Right atrium auricular region (tissue), 2 donors: ENCODE results near the gene LBHD2. TPM values are rescaled to one million over a fixed set of nuclear protein-coding genes. Genes with fewer than 3 reads are reported as not detected.

ENCODE experiments used
- DNase-seq: peaks from one replicate; pipeline ENCODE4 v3.0.0-alpha.2; 2019; ENCODE audit warnings: low spot score
- H3K27ac ChIP-seq, 2 donors: fragments of 200-600 bp; sonication (generic); 1 replicate in 1 of 2; 2 replicates in 1 of 2; pipeline ENCODE4 v1.5.1; 2016 to 2019
- H3K27me3 ChIP-seq, 2 donors: fragments of 200-600 bp; sonication (generic); one replicate each; pipeline versions ENCODE4 v1.5.1 to v1.6.0; 2017 to 2019
- H3K36me3 ChIP-seq: fragments of 200-600 bp; sonication (generic); one replicate; pipeline ENCODE4 v1.5.1; 2016
- H3K4me1 ChIP-seq, 2 donors: fragments of 200-600 bp; sonication (generic); one replicate each; pipeline versions ENCODE4 v1.5.1 to v1.6.0; 2017 to 2019
- H3K4me3 ChIP-seq, 2 donors: fragments of 200-600 bp; sonication (generic); 1 replicate in 1 of 2; 2 replicates in 1 of 2; pipeline ENCODE4 v1.5.1; 2017 to 2019; ENCODE audit warnings: mild to moderate bottlenecking in 1 of 2, moderate library complexity in 1 of 2
- H3K9me3 ChIP-seq, 2 donors: fragments of 200-600 bp; sonication (generic); one replicate each; pipeline ENCODE4 v1.5.1; 2019
- CTCF ChIP-seq, 2 donors: fragments of 200-600 bp; sonication (generic); IDR thresholded peaks; one replicate each; pipeline ENCODE4 v1.5.1; 2019; ENCODE audit warnings: antibody characterized with exemption in 2 of 2
- total RNA-seq, 2 donors: library from RNA; depleted of rRNA; stranded (reverse); fragments of >200 nt; gene quantifications; one replicate each; pipeline ENCODE4 v1.1.0, GENCODE V29; 2016

The LBHD2 gene
- total RNA-seq, 2 donors from 2014 or later: not detected

GRCh38 chr14:103122585-103122946 lies 38.6 kb downstream of the LBHD2 start:
- H3K4me1 ChIP-seq: peaks cover 0 to 87% of the 10 kb centered on the region in 2 donors
- DNase-seq: no peak
- peak overlapping the region; percentile 70 to 84 for H3K4me3 ChIP-seq
- no peak for TF ChIP-seq CTCF (IDR thresholded peaks at IDR 0.05)
- H3K27ac ChIP-seq: peak overlapping the region; percentile 92 to 94
- H3K27me3 ChIP-seq: no peaks in the 10 kb centered on the region
- no peaks in the 10 kb centered on the region for H3K36me3 ChIP-seq
- H3K9me3 ChIP-seq: no peaks in the 10 kb centered on the region

- Histone ChIP-seq H3K9me3 (no peaks in the 10 kb centered on the region), H3K36me3 (no peaks in the 10 kb centered on the region), H3K4me1 (peaks cover 0 to 87% of the 10 kb centered on the region in 2 donors), H3K4me3 (peak within 1 kb of the TSS; percentile 70 to 84), H3K27me3 (no peaks in the 10 kb centered on the region), H3K27ac (peak within 1 kb of the TSS; percentile 92 to 94)
- no peak for TF ChIP-seq CTCF (IDR thresholded peaks at IDR 0.05)
- peak; percentile 74 for DNase-seq
Measured at GRCh38 chr14:103122947-103123633, 39.1 kb downstream of the LBHD2 start, which contains the start of gene TNFAIP2. TSS of gene TNFAIP2 (plus strand) at chr14:103123461. CDS start at chr14:103126458, 2,997 bp downstream.

GRCh38 chr14:103123634-103124500 lies 39.9 kb downstream of the LBHD2 start:
- peaks cover 0 to 87% of the 10 kb centered on the region in 2 donors for H3K4me1 ChIP-seq
- peak overlapping the region; percentile 70 to 84 for H3K4me3 ChIP-seq
- peak overlapping the region; percentile 92 to 94 for H3K27ac ChIP-seq
- no peaks in the 10 kb centered on the region for H3K9me3 ChIP-seq
- peak; percentile 72 for DNase-seq
- H3K27me3 ChIP-seq: no peaks in the 10 kb centered on the region
- peak in 1 of 2 donors; percentile 69 for TF ChIP-seq CTCF (IDR thresholded peaks at IDR 0.05)
- no peaks in the 10 kb centered on the region for H3K36me3 ChIP-seq

- H3K4me3 ChIP-seq: peak overlapping the region in 1 of 2 donors; percentile 84
- H3K9me3 ChIP-seq: no peaks in the 10 kb centered on the region
- no peak for TF ChIP-seq CTCF (IDR thresholded peaks at IDR 0.05)
- peak overlapping the region; percentile 92 to 94 for H3K27ac ChIP-seq
- no peaks in the 10 kb centered on the region for H3K36me3 ChIP-seq
- peaks cover 0 to 90% of the 10 kb centered on the region in 2 donors for H3K4me1 ChIP-seq
- H3K27me3 ChIP-seq: no peaks in the 10 kb centered on the region
- DNase-seq: no peak
Measured at GRCh38 chr14:103124501-103125001, 40.5 kb downstream of the LBHD2 start.

- Histone ChIP-seq H3K4me3 (peak overlapping the region in 1 of 2 donors; percentile 84), H3K27ac (peak overlapping the region in 1 of 2 donors; percentile 92), H3K4me1 (peaks cover 0 to 93% of the 10 kb centered on the region in 2 donors), H3K36me3 (peaks cover 3% of the 10 kb centered on the region), H3K9me3 (no peaks in the 10 kb centered on the region), H3K27me3 (no peaks in the 10 kb centered on the region)
- DNase-seq: no peak
- TF ChIP-seq CTCF (IDR thresholded peaks at IDR 0.05): no peak
Measured at GRCh38 chr14:103125098-103126070, 41.4 kb downstream of the LBHD2 start.
